Esophagus (tissue), 2 donors: ENCODE measurements around the gene RPH3AL. TPM values are rescaled to one million over a fixed set of nuclear protein-coding genes. Genes with fewer than 3 reads are reported as not detected.

Experiments used
- H3K27ac ChIP-seq, 2 donors: one replicate each; pipeline ENCODE4 v1.5.1; 2013; ENCODE audit warnings: low read depth in 2 of 2, mild to moderate bottlenecking in 2 of 2, inconsistent platforms in 1 of 2, low read length in 1 of 2, moderate library complexity in 1 of 2
- H3K27me3 ChIP-seq, 2 donors: one replicate each; pipeline ENCODE4 v1.6.1; 2013; ENCODE audit warnings: low read length in 2 of 2, control low read depth in 1 of 2, mild to moderate bottlenecking in 1 of 2; ENCODE audit not compliant: insufficient read depth in 2 of 2, control insufficient read depth in 1 of 2
- H3K36me3 ChIP-seq, 2 donors: one replicate each; pipeline ENCODE4 v1.6.1; 2013; ENCODE audit warnings: low read length in 1 of 2; ENCODE audit not compliant: control insufficient read depth in 2 of 2, insufficient read depth in 2 of 2
- H3K4me1 ChIP-seq, 2 donors: one replicate each; pipeline ENCODE4 v1.6.1; 2013; ENCODE audit warnings: low read length in 1 of 2; ENCODE audit not compliant: control insufficient read depth in 2 of 2, insufficient read depth in 2 of 2
- H3K4me3 ChIP-seq, 2 donors: one replicate each; pipeline ENCODE4 v1.5.1; 2013; ENCODE audit warnings: low read length in 2 of 2, mild to moderate bottlenecking in 2 of 2, low read depth in 1 of 2, moderate library complexity in 1 of 2
- H3K9me3 ChIP-seq, 2 donors: one replicate each; pipeline ENCODE4 v1.6.1; 2013; ENCODE audit warnings: mild to moderate bottlenecking in 2 of 2, low read depth in 1 of 2, low read length in 1 of 2, moderate library complexity in 1 of 2; ENCODE audit not compliant: control insufficient read depth in 2 of 2, insufficient read depth in 1 of 2
- WGBS, 2 donors: extraction: QIAGEN DNeasy Blood & Tissue Kit; methylation state at CpG; one replicate each; pipeline ENCODE4 v1.1.7; 2013; 5-methylcytosine and 5-hydroxymethylcytosine counted together
- polyA plus RNA-seq, 2 donors: library from polyadenylated mRNA; stranded (reverse); fragments of 200-250 nt; gene quantifications; one replicate each; pipeline ENCODE4 v1.2.3, GENCODE V29; 2013
- donor health status: healthy with polysubstance abuse.
- donor health status: Bipolar disorder and iron deficiency.

RPH3AL gene
- polyA plus RNA-seq, 2 donors = 3.2 to 6.1 TPM

GRCh38 chr17:297758-298157 is 54.8 kb downstream of the RPH3AL start:
- Histone ChIP-seq H3K36me3 (peaks cover 0 to 11% of the 10 kb centered on the region in 2 donors), H3K27ac (no peak overlapping the region), H3K27me3 (no peaks in the 10 kb centered on the region), H3K9me3 (no peaks in the 10 kb centered on the region), H3K4me3 (no peak overlapping the region), H3K4me1 (peaks cover 4 to 10% of the 10 kb centered on the region in 2 donors)
- WGBS, 2 donors = 88 to 91% methylated on average over 10 of the region's 10 CpGs

GRCh38 chr17:296906-297690 is 55.5 kb downstream of the RPH3AL start:
- no peaks in the 10 kb centered on the region for H3K9me3 ChIP-seq
- WGBS, 2 donors = 90 to 93% methylated on average over 23 of the region's 23 CpGs
- H3K27ac ChIP-seq = no peak overlapping the region
- H3K36me3 ChIP-seq = peaks cover 0 to 10% of the 10 kb centered on the region in 2 donors
- H3K27me3 ChIP-seq = no peaks in the 10 kb centered on the region
- H3K4me1 ChIP-seq = peaks cover 4 to 6% of the 10 kb centered on the region in 2 donors
- H3K4me3 ChIP-seq = no peak overlapping the region

- H3K36me3 ChIP-seq = peaks cover 0 to 5% of the 10 kb centered on the region in 2 donors
- WGBS, 2 donors = 78 to 83% methylated on average over 14 to 15 of the region's 15 CpGs
Observed at GRCh38 chr17:296379-296778, 56.2 kb downstream of the RPH3AL start.

GRCh38 chr17:292531-293382 is 59.9 kb downstream of the RPH3AL start:
- H3K27ac ChIP-seq = no peak overlapping the region
- no peaks in the 10 kb centered on the region for H3K9me3 ChIP-seq
- no peaks in the 10 kb centered on the region for H3K27me3 ChIP-seq
- 81 to 85% methylated on average over 26 to 29 of the region's 29 CpGs for WGBS, 2 donors
- H3K4me3 ChIP-seq = no peak overlapping the region
- peaks cover 0 to 11% of the 10 kb centered on the region in 2 donors for H3K36me3 ChIP-seq
- H3K4me1 ChIP-seq = no peaks in the 10 kb centered on the region

More at GRCh38 chr17:296379-296778, 56.2 kb downstream of the RPH3AL start:
- Histone ChIP-seq H3K4me1 (peaks cover 0 to 4% of the 10 kb centered on the region in 2 donors), H3K9me3 (no peaks in the 10 kb centered on the region), H3K27ac (no peak overlapping the region), H3K27me3 (no peaks in the 10 kb centered on the region), H3K4me3 (no peak overlapping the region)

- H3K27me3 ChIP-seq = no peaks in the 10 kb centered on the region
- no peak overlapping the region for H3K4me3 ChIP-seq
- no peaks in the 10 kb centered on the region for H3K4me1 ChIP-seq
- peaks cover 0 to 9% of the 10 kb centered on the region in 2 donors for H3K36me3 ChIP-seq
- 91 to 92% methylated on average over 10 of the region's 10 CpGs for WGBS, 2 donors
- no peaks in the 10 kb centered on the region for H3K9me3 ChIP-seq
- H3K27ac ChIP-seq = no peak overlapping the region
Observed at GRCh38 chr17:292016-292415, 60.6 kb downstream of the RPH3AL start.

GRCh38 chr17:291587-291986 is 61.0 kb downstream of the RPH3AL start:
- WGBS, 2 donors = 81 to 82% methylated on average over 7 of the region's 7 CpGs
- H3K4me3 ChIP-seq = no peak overlapping the region

GRCh38 chr17:290626-291025 is 62.0 kb downstream of the RPH3AL start:
- no peak overlapping the region for H3K27ac ChIP-seq

More at GRCh38 chr17:291587-291986, 61.0 kb downstream of the RPH3AL start:
- no peaks in the 10 kb centered on the region for H3K4me1 ChIP-seq
- H3K27me3 ChIP-seq = no peaks in the 10 kb centered on the region
- peaks cover 0 to 9% of the 10 kb centered on the region in 2 donors for H3K36me3 ChIP-seq
- no peak overlapping the region for H3K27ac ChIP-seq
- H3K9me3 ChIP-seq = no peaks in the 10 kb centered on the region

GRCh38 chr17:290121-290521 is 62.5 kb downstream of the RPH3AL start:
- 95% methylated on average over 21 of the region's 21 CpGs for WGBS, 2 donors
- H3K9me3 ChIP-seq = no peaks in the 10 kb centered on the region

More at GRCh38 chr17:290626-291025, 62.0 kb downstream of the RPH3AL start:
- H3K4me3 ChIP-seq = no peak overlapping the region
- H3K4me1 ChIP-seq = no peaks in the 10 kb centered on the region
- no peaks in the 10 kb centered on the region for H3K9me3 ChIP-seq
- H3K27me3 ChIP-seq = no peaks in the 10 kb centered on the region
- WGBS, 2 donors = 90 to 94% methylated on average over 18 of the region's 18 CpGs
- H3K36me3 ChIP-seq = peaks cover 0 to 13% of the 10 kb centered on the region in 2 donors

GRCh38 chr17:289409-289808 is 63.2 kb downstream of the RPH3AL start:
- Histone ChIP-seq H3K4me1 (no peaks in the 10 kb centered on the region), H3K9me3 (no peaks in the 10 kb centered on the region), H3K27ac (no peak overlapping the region), H3K36me3 (peaks cover 0 to 21% of the 10 kb centered on the region in 2 donors), H3K27me3 (no peaks in the 10 kb centered on the region), H3K4me3 (no peak overlapping the region)
- WGBS, 2 donors = 95% methylated on average over 18 of the region's 18 CpGs

More at GRCh38 chr17:290121-290521, 62.5 kb downstream of the RPH3AL start:
- Histone ChIP-seq H3K36me3 (peaks cover 0 to 17% of the 10 kb centered on the region in 2 donors), H3K4me3 (no peak overlapping the region), H3K4me1 (no peaks in the 10 kb centered on the region), H3K27me3 (no peaks in the 10 kb centered on the region), H3K27ac (no peak overlapping the region)
